Measurements from ENCODE around the gene SWI5. TPM values are rescaled to one million over a fixed set of nuclear protein-coding genes. Genes with fewer than 3 reads are reported as not detected.

The SWI5 gene
- total and polyA plus RNA-seq, 9 of the 15 experiments (the other 6 are each of a cell fraction or from before 2014, with no cell fraction given), result 62.8 to 133 (median 95.9) TPM

GRCh38 chr9:128322404-128323211 lies 46.5 kb downstream of the SWI5 start, which contains the start of the genes COQ4 and TRUB2 (continued):
- no peak for TF ChIP-seq HNRNPH1 (optimal IDR thresholded peaks at IDR 0.05; ENCODE audit: low read depth, low read length)
- peak; percentile 78 for TF ChIP-seq GTF2A2 (tag; IDR thresholded peaks at IDR 0.05)
- TF ChIP-seq RBBP5 (IDR thresholded peaks at IDR 0.05; ENCODE audit: borderline replicate concordance, insufficient read depth, low read length, poor library complexity, severe bottlenecking), result peak; percentile 100
- TF ChIP-seq ZNF140 (CRISPR knock-in tag; IDR thresholded peaks at IDR 0.05), result no peak; the same call in 1 of the 2 replicates
- peak; percentile 16 for TF ChIP-seq SETDB1 (IDR thresholded peaks at IDR 0.05; ENCODE audit: low read length)
- TF ChIP-seq GMEB1 (CRISPR knock-in tag; IDR thresholded peaks at IDR 0.05), result peak; percentile 91
- peak; percentile 72 for TF ChIP-seq THAP12 (CRISPR knock-in tag; IDR thresholded peaks at IDR 0.05)
- no peak for TF ChIP-seq ATF3 (IDR thresholded peaks at IDR 0.05)
- no peak; the same call in none of the 2 replicates for TF ChIP-seq ATF3 (CRISPR knock-in tag; conservative IDR thresholded peaks at IDR 0.05)
- TF ChIP-seq ZNF277 (CRISPR knock-in tag; IDR thresholded peaks at IDR 0.05; ENCODE audit: borderline replicate concordance), result no peak
- no peak for TF ChIP-seq SOX6 (IDR thresholded peaks at IDR 0.05)
- TF ChIP-seq HNRNPUL1 (IDR thresholded peaks at IDR 0.05; ENCODE audit: low read length), result no peak
- TF ChIP-seq ZNF57 (CRISPR knock-in tag; IDR thresholded peaks at IDR 0.05), result 0 out of 2 replicates have a peak, but pooled peaks have one; percentile 49
- TF ChIP-seq GABPB2 (CRISPR knock-in tag; conservative IDR thresholded peaks at IDR 0.05), result peak; percentile 71; the same call in 1 of the 2 replicates
- TF ChIP-seq KDM5B (IDR thresholded peaks at IDR 0.05; ENCODE audit: insufficient replicate concordance, low read depth, low read length), result peak; percentile 82
- TF ChIP-seq ZBTB11 (CRISPR knock-in tag; IDR thresholded peaks at IDR 0.05), result peak in 2 of 3 experiments; percentile 99; a peak in 4 of 6 replicates
